SK-N-SH (cell line): ENCODE measurements around the gene DOHH.

ENCODE experiments used
- EP300 ChIP-seq, 2 experiments: IDR thresholded peaks; 2 replicates each; pipeline versions ENCODE4 v1.4.0 to v1.6.1; 2012; ENCODE audit warnings: borderline replicate concordance in 1 of 2, low read depth in 1 of 2, low read length in 1 of 2
- SMC3 ChIP-seq: IDR thresholded peaks from 2 replicates; pipeline ENCODE4 v1.6.1; 2012; ENCODE audit warnings: low read depth, low read length, improper control_type of control experiment

DNA sequence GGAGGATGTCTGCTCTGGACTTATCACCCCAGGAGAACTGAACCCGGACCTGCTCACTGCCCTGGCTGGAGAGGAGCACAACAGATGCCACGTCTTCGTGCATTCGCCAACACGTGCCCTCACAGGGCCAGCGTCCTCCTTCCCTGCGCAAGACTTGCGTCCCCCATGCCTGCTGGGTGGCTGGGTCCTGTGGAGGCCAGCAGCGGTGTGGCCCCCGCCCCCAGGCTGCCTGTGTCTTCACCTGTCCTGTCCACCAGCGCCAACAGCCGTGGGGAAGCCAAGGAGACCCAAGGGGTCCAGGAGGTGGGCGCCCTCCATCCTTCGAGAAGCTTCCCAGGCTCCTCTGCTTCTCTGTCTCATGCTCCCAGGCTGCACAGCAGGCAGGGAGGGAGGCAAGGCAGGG is 35.1 kb upstream of the DOHH start:
- no peak for TF ChIP-seq SMC3
- no peak for TF ChIP-seq EP300 (IDR thresholded peaks at IDR 0.05; ENCODE audit: borderline replicate concordance in 1 of 2, low read depth in 1 of 2, low read length in 1 of 2)
